ENCODE data around the gene SLIT3.
"Not testable (repeated sequence)": the region's sequence is repeated elsewhere in the genome, so short reads cannot be mapped to it uniquely, and the experiment has no call there.

The SLIT3 gene

DNA sequence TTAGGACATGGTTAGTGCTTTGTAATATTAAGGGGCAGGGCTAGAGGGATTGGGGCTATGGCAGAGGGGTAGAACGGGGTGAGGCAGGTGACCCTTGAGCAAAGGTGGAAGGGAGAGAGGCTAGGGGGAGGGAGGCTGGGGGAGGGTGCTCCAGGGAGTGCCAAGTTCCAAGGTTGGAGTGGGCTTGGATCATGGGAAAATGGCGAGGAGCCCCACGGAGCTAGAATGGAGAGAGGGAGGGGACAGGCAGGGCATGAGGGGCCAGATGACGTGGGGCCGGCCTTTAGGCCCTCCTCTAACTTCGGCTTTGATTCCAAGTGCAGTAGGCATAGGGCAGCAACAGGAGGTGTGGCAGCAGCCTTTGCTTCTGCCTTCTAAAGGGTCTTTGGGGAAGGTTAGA, 550.0 kb downstream of the SLIT3 start:
- no peaks in the 10 kb centered on the region for H3K9me3 ChIP-seq (replicated peaks; ENCODE audit: low read length)
- no peaks in the 10 kb centered on the region for H3K4me1 ChIP-seq (ENCODE audit: control insufficient read depth, insufficient read depth, low read length)
- H3K36me3 ChIP-seq (ENCODE audit: insufficient read depth, low read length) = no peaks in the 10 kb centered on the region
- peaks cover 8% of the 10 kb centered on the region for H3K27me3 ChIP-seq (ENCODE audit: control insufficient read depth, insufficient read depth, low read length)
- H3K9ac ChIP-seq (ENCODE audit: low read depth, low read length) = no peak overlapping the region
- no peak overlapping the region for H3K4me2 ChIP-seq (ENCODE audit: low read length)
- H3K4me3 ChIP-seq (ENCODE audit: low read length) = no peak overlapping the region

DNA sequence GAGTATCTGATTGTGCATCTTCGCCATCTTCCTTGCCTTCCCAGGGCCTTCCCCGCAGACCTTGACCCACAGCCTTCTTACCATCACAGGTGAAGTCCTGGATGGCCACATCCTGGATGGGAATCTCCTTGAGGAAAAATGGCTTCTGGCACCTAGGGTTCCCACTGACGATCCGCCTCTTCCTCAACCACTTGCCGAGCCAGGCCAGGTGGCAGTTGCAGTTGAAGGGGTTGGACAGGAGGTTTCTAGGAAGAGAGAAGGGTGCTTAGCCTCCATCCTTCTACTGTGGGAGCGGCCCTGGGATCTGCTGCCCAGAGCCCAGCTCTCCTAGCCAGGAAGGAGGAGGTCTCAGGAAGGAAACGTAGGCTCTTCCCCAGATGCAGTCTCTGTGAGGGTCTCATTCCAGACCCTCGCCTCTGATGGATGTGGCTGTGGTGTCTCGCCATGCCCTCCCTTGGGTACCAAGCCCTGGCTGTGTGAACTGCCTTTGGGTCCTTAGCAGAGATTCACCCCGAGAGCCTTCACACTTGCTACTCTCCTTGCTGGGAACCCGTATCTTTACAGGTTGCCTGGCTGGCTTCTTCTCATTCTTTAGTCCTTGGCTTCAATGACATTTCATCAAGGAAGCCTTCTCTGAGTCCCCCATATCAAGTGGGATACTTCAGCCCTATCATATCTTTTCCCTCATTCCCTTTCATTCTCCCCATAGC, 551.4 kb downstream of the SLIT3 start:
- Histone ChIP-seq H3K36me3 (ENCODE audit: insufficient read depth, low read length) (no peaks in the 10 kb centered on the region), H3K27me3 (ENCODE audit: control insufficient read depth, insufficient read depth, low read length) (peaks cover 3% of the 10 kb centered on the region), H3K9ac (ENCODE audit: low read depth, low read length) (no peak overlapping the region), H3K4me3 (ENCODE audit: low read length) (no peak overlapping the region), H3K4me2 (ENCODE audit: low read length) (no peak overlapping the region), H3K9me3 (replicated peaks; ENCODE audit: low read length) (no peaks in the 10 kb centered on the region), H3K4me1 (ENCODE audit: control insufficient read depth, insufficient read depth, low read length) (no peaks in the 10 kb centered on the region)

GRCh38 chr5:168747987-168748777, 552.8 kb downstream of the SLIT3 start:
- Histone ChIP-seq H3K9ac (ENCODE audit: low read depth, low read length) (no peak overlapping the region), H3K4me2 (ENCODE audit: low read length) (no peak overlapping the region), H3K27me3 (ENCODE audit: control insufficient read depth, insufficient read depth, low read length) (peaks cover 3% of the 10 kb centered on the region), H3K36me3 (ENCODE audit: insufficient read depth, low read length) (no peaks in the 10 kb centered on the region), H3K9me3 (replicated peaks; ENCODE audit: low read length) (no peaks in the 10 kb centered on the region), H3K4me1 (ENCODE audit: control insufficient read depth, insufficient read depth, low read length) (no peaks in the 10 kb centered on the region), H3K4me3 (ENCODE audit: low read length) (no peak overlapping the region)

DNA sequence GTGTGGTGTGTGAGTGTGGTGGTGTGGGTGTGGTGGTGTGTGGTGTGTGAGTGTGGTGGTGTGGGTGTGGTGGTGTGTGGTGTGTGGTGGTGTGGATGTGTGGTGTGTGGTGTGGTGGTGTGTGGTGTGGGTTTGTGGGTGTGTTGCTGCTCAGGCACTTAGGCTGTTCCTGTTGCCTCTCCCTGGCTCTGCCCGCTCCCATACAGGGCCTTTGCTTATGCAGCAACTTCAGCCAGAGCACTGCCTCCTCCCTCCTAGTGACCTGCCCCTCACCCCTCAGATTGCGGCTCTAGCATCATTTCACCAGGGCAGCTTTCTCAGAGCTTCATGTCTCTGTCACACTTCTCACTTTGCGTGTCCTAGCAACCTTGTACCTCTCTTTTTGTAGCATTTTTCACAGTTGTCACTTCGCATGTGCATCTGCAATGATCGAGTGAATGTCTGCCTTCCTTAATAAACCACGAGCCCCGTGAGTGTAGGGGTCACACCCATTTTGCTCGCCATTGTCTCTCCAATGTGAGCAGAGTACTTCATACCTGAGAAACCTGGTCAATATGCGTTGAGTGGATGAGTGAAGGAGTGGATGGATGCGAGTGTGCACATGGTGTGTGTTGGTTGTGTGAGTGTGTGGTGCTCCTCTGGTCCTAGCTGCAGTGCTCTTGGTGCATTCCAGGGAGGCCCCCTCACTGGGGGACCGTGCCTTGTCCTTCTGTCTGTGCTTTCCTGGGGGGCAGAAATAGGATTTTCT, 553.9 kb downstream of the SLIT3 start:
- Histone ChIP-seq H3K4me3 (ENCODE audit: low read length) (no peak overlapping the region), H3K9ac (ENCODE audit: low read depth, low read length) (no peak overlapping the region), H3K4me1 (ENCODE audit: control insufficient read depth, insufficient read depth, low read length) (no peaks in the 10 kb centered on the region), H3K36me3 (ENCODE audit: insufficient read depth, low read length) (no peaks in the 10 kb centered on the region), H3K4me2 (ENCODE audit: low read length) (no peak overlapping the region), H3K27me3 (ENCODE audit: control insufficient read depth, insufficient read depth, low read length) (peaks cover 3% of the 10 kb centered on the region), H3K9me3 (replicated peaks; ENCODE audit: low read length) (no peaks in the 10 kb centered on the region)

DNA sequence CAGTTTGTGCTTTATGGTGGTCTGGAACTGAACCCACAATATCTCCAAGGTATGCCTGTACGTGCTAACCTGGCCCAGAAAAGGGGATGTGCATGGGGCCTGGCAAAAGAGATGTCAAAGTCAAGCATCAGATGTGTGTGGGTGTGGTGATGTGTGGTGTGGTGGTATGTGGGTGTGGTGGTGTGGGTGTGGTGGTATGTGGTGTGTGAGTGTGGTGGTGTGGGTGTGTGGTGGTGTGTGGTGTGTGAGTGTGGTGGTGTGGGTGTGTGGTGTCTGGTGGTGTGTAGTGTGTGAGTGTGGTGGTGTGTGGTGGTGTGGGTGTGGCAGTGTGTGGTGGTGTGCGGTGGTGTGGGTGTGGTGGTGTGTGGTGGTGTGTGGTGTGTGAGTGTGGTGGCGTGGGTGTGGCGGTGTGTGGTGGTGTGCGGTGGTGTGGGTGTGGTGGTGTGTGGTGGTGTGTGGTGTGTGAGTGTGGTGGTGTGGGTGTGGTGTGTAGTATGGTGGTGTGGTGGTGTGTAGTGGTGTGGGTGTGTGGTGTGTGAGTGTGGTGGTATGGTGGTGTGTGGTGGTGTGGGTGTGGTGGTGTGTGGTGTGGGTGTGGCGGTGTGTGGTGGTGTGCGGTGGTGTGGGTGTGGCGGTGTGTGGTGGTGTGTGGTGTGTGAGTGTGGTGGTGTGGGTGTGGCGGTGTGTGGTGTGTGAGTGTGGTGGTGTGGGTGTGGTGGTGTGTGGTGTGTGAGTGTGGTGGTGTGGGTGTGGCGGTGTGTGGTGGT, 554.6 kb downstream of the SLIT3 start:
- H3K4me2 ChIP-seq (ENCODE audit: low read length); H3K9ac ChIP-seq (ENCODE audit: low read depth, low read length); H3K36me3 ChIP-seq (ENCODE audit: insufficient read depth, low read length); H3K9me3 ChIP-seq (replicated peaks; ENCODE audit: low read length); H3K4me1 ChIP-seq (ENCODE audit: control insufficient read depth, insufficient read depth, low read length); H3K27me3 ChIP-seq (ENCODE audit: control insufficient read depth, insufficient read depth, low read length); H3K4me3 ChIP-seq (ENCODE audit: low read length): not testable (repeated sequence)

DNA sequence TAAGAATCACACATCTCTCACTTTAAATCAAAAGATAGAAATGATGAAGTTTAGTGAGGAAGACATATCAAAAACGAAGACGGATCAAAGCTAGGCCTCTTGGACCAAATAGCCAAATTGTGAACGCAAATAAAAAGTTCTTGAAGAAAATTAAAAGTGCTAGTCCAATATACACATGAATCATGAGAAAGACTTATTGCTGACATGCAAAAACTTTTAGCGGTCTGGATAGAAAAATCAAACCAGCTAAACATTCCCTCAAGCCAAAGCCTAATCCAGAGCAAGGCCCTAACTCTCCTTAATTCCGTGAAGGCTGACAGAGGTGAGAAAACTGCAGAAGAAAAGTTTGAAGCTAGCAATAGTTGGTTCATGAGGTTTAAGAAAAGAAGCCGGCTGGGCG, 557.3 kb downstream of the SLIT3 start:
- no peak overlapping the region for H3K9ac ChIP-seq (ENCODE audit: low read depth, low read length)
- no peaks in the 10 kb centered on the region for H3K9me3 ChIP-seq (replicated peaks; ENCODE audit: low read length)
- no peak overlapping the region for H3K4me2 ChIP-seq (ENCODE audit: low read length)
- no peaks in the 10 kb centered on the region for H3K36me3 ChIP-seq (ENCODE audit: insufficient read depth, low read length)
- H3K27me3 ChIP-seq (ENCODE audit: control insufficient read depth, insufficient read depth, low read length) = no peaks in the 10 kb centered on the region
- no peaks in the 10 kb centered on the region for H3K4me1 ChIP-seq (ENCODE audit: control insufficient read depth, insufficient read depth, low read length)
- H3K4me3 ChIP-seq (ENCODE audit: low read length) = no peak overlapping the region

- not testable (repeated sequence) for H3K4me1 ChIP-seq (ENCODE audit: control insufficient read depth, insufficient read depth, low read length); H3K9me3 ChIP-seq (replicated peaks; ENCODE audit: low read length); H3K27me3 ChIP-seq (ENCODE audit: control insufficient read depth, insufficient read depth, low read length); H3K36me3 ChIP-seq (ENCODE audit: insufficient read depth, low read length); H3K9ac ChIP-seq (ENCODE audit: low read depth, low read length); H3K4me3 ChIP-seq (ENCODE audit: low read length); H3K4me2 ChIP-seq (ENCODE audit: low read length)
Observed at GRCh38 chr5:168742311-168742710, 558.6 kb downstream of the SLIT3 start.

DNA sequence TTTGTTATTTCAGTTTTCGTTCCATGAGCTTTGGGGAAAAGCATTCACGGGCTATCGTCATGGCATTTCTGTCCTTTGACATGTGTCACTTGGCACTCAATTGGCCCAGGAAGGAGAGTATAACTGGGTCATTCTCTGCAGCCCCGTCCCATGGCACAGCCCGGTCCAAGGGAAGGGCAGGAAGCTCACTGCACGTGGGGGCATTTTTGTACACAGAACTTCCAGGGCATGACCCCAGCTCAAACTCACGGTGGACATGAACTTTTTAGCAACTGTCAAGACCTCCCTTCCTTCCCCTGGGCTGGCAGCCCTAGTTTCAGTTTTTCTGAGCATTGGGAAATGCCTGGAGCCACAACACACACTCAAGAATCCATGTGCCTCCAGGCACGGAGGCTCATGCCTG, 560.1 kb downstream of the SLIT3 start:
- no peaks in the 10 kb centered on the region for H3K36me3 ChIP-seq (ENCODE audit: insufficient read depth, low read length)
- no peaks in the 10 kb centered on the region for H3K9me3 ChIP-seq (replicated peaks; ENCODE audit: low read length)
- no peaks in the 10 kb centered on the region for H3K4me1 ChIP-seq (ENCODE audit: control insufficient read depth, insufficient read depth, low read length)
- H3K4me2 ChIP-seq (ENCODE audit: low read length) = peak overlapping the region; percentile 44
- no peak overlapping the region for H3K4me3 ChIP-seq (ENCODE audit: low read length)
- no peak overlapping the region for H3K9ac ChIP-seq (ENCODE audit: low read depth, low read length)
- no peaks in the 10 kb centered on the region for H3K27me3 ChIP-seq (ENCODE audit: control insufficient read depth, insufficient read depth, low read length)

- peak overlapping the region; percentile 44 for H3K4me2 ChIP-seq (ENCODE audit: low read length)
- H3K4me1 ChIP-seq (ENCODE audit: control insufficient read depth, insufficient read depth, low read length) = no peaks in the 10 kb centered on the region
- H3K9me3 ChIP-seq (replicated peaks; ENCODE audit: low read length) = no peaks in the 10 kb centered on the region
- H3K27me3 ChIP-seq (ENCODE audit: control insufficient read depth, insufficient read depth, low read length) = no peaks in the 10 kb centered on the region
- H3K4me3 ChIP-seq (ENCODE audit: low read length) = no peak overlapping the region
- no peak overlapping the region for H3K9ac ChIP-seq (ENCODE audit: low read depth, low read length)
- no peaks in the 10 kb centered on the region for H3K36me3 ChIP-seq (ENCODE audit: insufficient read depth, low read length)
Observed at GRCh38 chr5:168740092-168740800, 560.7 kb downstream of the SLIT3 start.

DNA sequence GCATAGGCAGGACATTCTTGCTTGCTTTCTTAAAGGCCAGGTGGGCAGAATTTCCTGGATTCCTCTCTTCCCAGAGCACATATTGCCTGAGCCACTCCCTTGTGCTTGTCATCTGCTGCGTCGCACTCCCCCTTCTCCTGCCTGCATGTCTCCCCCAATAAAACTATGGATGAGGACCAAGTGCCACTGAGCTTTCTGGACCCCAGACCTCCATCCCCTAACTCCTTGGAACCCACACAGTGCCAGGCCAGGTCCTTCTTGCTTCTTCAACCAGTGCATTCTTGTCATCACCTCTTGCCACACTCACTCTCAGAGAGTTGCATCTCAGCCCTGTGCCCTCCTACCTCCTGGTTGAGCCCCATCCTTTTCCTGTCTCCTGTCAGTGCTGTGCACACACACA, 563.9 kb downstream of the SLIT3 start:
- H3K4me2 ChIP-seq (ENCODE audit: low read length) = no peak overlapping the region
- no peaks in the 10 kb centered on the region for H3K4me1 ChIP-seq (ENCODE audit: control insufficient read depth, insufficient read depth, low read length)
- no peak overlapping the region for H3K4me3 ChIP-seq (ENCODE audit: low read length)
- no peaks in the 10 kb centered on the region for H3K9me3 ChIP-seq (replicated peaks; ENCODE audit: low read length)
- H3K27me3 ChIP-seq (ENCODE audit: control insufficient read depth, insufficient read depth, low read length) = no peaks in the 10 kb centered on the region
- H3K9ac ChIP-seq (ENCODE audit: low read depth, low read length) = no peak overlapping the region
- no peaks in the 10 kb centered on the region for H3K36me3 ChIP-seq (ENCODE audit: insufficient read depth, low read length)

Data from skeletal muscle satellite cell (primary cell).